GM21515 (cell line): ENCODE data around the gene VENTX.
"Not testable (repeated sequence)": the region's sequence is repeated elsewhere in the genome, so short reads cannot be mapped to it uniquely, and the experiment has no call there.

Experiments
- ATAC-seq: cut with Tn5 transposase; IDR thresholded peaks from one replicate; pipeline ENCODE4 v1.9.1; 2021; ENCODE audit not compliant: unreplicated experiment

The VENTX gene

GRCh38 chr10:133214468-133215410 lies 22.9 kb upstream of the VENTX start:
- no peak for ATAC-seq

GRCh38 chr10:133215586-133215985 lies 22.1 kb upstream of the VENTX start:
- no peak for ATAC-seq

DNA sequence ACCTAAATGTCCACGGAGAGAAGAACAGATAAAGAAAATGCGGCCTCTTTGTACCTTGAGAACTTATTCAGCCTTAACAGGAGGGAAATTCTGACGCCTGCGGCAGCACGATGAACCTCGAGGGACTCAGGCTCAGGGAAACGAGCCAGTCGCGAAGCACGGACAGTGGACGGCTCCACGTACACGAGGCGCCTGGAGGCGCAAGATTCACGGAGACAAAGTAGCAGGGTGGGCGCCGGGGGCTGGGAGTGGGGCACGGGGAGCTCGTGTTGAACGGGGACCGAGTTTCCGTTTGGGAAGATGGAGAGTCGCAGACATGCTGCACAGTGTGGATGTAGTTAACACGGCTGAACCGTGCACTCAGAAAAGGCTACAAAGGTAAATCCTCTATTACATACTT lies 20.9 kb upstream of the VENTX start:
- no peak for ATAC-seq

GRCh38 chr10:133217800-133218589 lies 19.7 kb upstream of the VENTX start:
- ATAC-seq, result no peak

DNA sequence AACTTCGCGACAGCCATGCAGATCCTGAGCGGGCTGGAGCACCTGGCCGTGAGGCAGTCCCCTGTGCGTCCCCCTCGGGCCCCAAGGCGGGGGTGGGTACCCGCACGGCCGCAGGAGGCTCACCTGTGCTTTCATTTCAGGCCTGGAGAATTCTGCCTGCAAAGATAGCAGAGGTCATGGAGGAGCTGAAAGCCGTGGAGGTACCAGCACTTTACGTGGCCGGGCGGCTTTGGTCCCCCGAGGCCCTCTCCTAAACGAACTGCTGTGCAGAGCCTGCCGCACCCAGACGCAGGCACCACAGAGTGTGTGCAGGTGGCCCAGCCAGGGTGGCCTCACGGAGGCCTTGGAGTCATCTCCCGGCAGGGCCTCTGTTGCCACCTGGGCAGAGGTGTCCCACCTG lies 18.8 kb upstream of the VENTX start:
- ATAC-seq, result no peak

DNA sequence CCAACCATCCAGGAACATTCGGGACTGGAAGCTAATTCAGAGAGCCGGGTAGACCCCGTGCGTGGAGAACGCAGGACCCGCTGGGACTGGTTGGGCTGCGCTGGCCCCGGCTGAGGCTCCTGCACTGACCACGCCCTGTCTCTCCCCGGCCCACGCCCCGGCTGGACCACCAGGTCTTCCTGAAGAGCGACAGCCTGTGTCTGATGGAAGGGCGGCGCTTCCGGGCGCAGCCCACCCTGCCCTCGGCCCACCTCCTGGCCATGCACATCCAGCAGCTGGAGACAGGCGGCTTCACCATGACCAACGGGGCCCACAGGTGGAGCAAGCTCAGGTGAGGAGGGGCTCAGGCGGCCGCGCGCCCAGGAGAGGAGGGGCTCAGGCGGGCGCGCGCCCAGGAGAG lies 17.9 kb upstream of the VENTX start:
- no peak for ATAC-seq

DNA sequence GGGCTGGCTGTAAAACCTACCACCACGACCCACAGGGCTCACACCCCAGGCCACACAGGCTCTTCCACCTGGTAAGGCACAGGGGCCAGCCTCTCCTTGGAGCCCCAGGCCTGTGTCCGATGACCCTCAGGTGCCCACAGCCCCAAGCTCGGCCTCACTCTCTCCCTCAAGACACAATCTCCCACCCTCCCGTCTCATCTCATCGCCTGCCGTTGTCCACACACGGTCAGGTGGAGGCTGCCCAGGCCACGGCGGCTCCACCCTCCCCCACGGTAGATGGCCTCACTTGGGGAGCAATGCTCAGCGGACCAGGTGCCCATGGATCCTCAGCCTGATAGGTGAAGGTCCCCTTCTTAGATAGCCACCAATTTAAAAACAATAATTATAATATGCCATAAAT lies 16.3 kb upstream of the VENTX start:
- ATAC-seq, result no peak

- not testable (repeated sequence) for ATAC-seq
Observed at GRCh38 chr10:133221756-133222155, 15.9 kb upstream of the VENTX start.

GRCh38 chr10:133224076-133224475 lies 13.6 kb upstream of the VENTX start:
- no peak for ATAC-seq

- ATAC-seq, result no peak
Observed at GRCh38 chr10:133224756-133225372, 12.8 kb upstream of the VENTX start.

- ATAC-seq, result no peak
Observed at GRCh38 chr10:133225707-133226191, 11.9 kb upstream of the VENTX start.

- no peak for ATAC-seq
Observed at GRCh38 chr10:133226251-133226808, 11.3 kb upstream of the VENTX start.

GRCh38 chr10:133227256-133227655 lies 10.4 kb upstream of the VENTX start:
- ATAC-seq, result no peak

DNA sequence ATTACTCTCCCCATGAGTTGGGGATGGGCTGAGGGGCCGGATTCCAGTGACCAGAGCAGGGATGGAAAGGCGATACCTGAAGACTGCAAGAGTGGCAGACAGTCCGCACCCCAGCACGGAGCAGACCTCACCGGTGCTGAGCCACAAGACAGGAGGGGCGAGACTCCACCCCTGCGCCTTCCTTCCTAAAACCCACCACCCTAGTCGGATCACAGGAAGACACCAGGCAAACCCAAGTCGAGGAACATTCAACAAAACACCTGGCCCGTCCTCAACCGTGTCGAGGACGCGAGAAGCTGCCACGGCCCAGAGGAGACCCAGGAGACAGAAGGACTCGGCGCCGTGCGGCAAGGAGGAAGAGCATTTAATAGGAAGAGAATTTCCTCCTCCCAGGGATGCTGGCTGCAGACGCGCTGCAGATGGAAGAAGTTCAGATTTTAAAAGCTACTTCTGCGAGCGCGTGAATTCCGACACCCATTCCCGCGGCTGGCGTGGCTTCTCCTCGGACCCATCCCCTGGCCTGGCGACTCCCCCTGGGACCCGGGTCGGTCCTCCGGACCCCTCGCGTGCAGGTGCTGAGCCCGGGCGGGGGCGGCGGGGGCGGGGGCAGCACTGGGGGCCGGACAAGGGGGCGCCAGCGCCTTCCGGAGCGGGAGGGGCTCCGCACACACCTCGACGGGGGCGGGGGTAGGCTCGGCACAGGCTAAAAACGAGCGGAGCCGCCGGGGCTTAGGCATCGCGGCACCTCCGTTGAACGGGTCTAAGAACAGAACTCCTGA lies 8.2 kb upstream of the VENTX start:
- no peak for ATAC-seq

GRCh38 chr10:133230044-133230361 lies 7.7 kb upstream of the VENTX start, which contains the start of gene UTF1:
Gene UTF1 (plus strand): TSS chr10:133230217. CDS start chr10:133230289, 72 bp downstream.
- ATAC-seq, result no peak

- no peak for ATAC-seq
Observed at GRCh38 chr10:133230387-133231195, 7.1 kb upstream of the VENTX start.

- ATAC-seq, result no peak
Observed at GRCh38 chr10:133231244-133231945, 6.3 kb upstream of the VENTX start.

DNA sequence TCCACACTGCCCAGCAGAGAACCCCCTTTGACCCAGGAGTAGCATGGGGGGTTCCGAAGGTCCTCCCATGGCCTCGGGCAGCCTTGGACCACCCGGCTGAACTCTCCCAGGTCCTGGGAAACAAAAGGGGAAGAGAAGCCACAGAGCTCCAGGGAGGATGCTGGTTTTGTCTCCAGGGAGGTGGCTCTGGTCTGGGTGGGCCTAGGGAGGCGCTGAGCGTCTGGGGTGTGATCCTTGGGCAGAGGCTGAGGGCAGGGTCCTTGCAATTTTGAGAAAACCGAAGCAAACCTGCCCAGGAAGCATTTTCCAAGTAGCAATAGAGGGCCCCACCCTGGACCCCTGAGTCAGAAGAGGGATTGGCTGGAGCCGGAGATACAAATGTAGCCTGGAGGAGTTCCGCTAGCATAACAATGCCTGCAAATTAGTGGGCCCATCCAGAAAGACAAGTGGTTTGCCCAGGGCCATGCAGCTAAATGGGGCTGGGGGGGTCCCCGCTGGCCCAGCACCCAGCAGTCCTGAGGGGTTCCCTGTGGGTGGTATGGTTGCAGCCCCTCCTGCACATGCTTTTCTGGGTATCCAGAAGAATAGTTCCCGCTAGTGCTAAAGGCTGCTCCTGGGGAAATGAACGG lies 5.6 kb upstream of the VENTX start:
- no peak for ATAC-seq
